Sigmoid colon (tissue), 7 donors: ENCODE results near the gene KCNH8. TPM values are rescaled to one million over a fixed set of nuclear protein-coding genes. Genes with fewer than 3 reads are reported as not detected.

ENCODE experiments used
- DNase-seq: peaks from one replicate; pipeline ENCODE4 v3.0.0-alpha.2; 2019
- H3K27ac ChIP-seq, 4 donors: fragments of 200-600 bp; sonication (generic); one replicate each; pipeline ENCODE4 v1.5.1; 2016 to 2019; ENCODE audit warnings: mild to moderate bottlenecking in 1 of 4
- H3K27me3 ChIP-seq, 3 donors: fragments of 200-600 bp; sonication (generic); one replicate each; pipeline ENCODE4 v1.5.1; 2019; ENCODE audit warnings: mild to moderate bottlenecking in 1 of 3
- H3K36me3 ChIP-seq, 4 donors: fragments of 200-600 bp; sonication (generic); one replicate each; pipeline ENCODE4 v1.5.1; 2016 to 2019
- H3K4me1 ChIP-seq, 4 donors: fragments of 200-600 bp; sonication (generic); one replicate each; pipeline ENCODE4 v1.5.1; 2017 to 2019
- H3K4me3 ChIP-seq, 4 donors: fragments of 200-600 bp; sonication (generic); one replicate each; pipeline ENCODE4 v1.5.1; 2017 to 2019; ENCODE audit warnings: mild to moderate bottlenecking in 2 of 4, moderate library complexity in 1 of 4
- H3K9me3 ChIP-seq, 4 donors: fragments of 200-600 bp in 3 of 4; sonication (generic) in 3 of 4; one replicate each; pipeline versions ENCODE4 v1.5.1 to v1.6.1; 2013 to 2019
- CTCF ChIP-seq, 4 experiments: fragments of 450-650 bp in 3 of 4; fragments of 200-600 bp in 1 of 4; IDR thresholded peaks; one replicate each; pipeline ENCODE4 v1.5.1; 2016 to 2019; ENCODE audit warnings: antibody characterized with exemption in 4 of 4, mild to moderate bottlenecking in 3 of 4, moderate library complexity in 2 of 4
- EP300 ChIP-seq, 4 donors: sonication (generic); formaldehyde crosslinking; IDR thresholded peaks; one replicate each; pipeline ENCODE4 v1.6.1; 2017; ENCODE audit warnings: antibody characterized with exemption in 4 of 4
- POLR2A ChIP-seq, 2 donors: fragments of 450-650 bp; IDR thresholded peaks; one replicate each; pipeline ENCODE4 v1.6.1; 2016; ENCODE audit warnings: antibody characterized with exemption in 2 of 2, mild to moderate bottlenecking in 2 of 2, moderate library complexity in 2 of 2
- POLR2AphosphoS5 ChIP-seq, 4 donors: sonication (generic); formaldehyde crosslinking; IDR thresholded peaks; one replicate each; pipeline ENCODE4 v1.6.1; 2017; ENCODE audit warnings: antibody characterized with exemption in 4 of 4
- WGBS, 2 donors: extraction: QIAGEN DNeasy Blood & Tissue Kit; methylation state at CpG; one replicate each; pipeline ENCODE4 v1.1.7; 2013; 5-methylcytosine and 5-hydroxymethylcytosine counted together
- intact Hi-C: fragments of 100-400 bp; cut with DNase I; formaldehyde crosslinking; loops from one replicate; pipeline ENCODE4 v1.15.1; 2023
- polyA plus RNA-seq, 3 donors: library from polyadenylated mRNA; stranded (reverse); fragments of 200-250 nt; gene quantifications; one replicate each; pipeline ENCODE4 v1.2.3, GENCODE V29; 2013
- total RNA-seq, 4 donors: library from RNA; depleted of rRNA; stranded (reverse); fragments of >200 nt; gene quantifications; one replicate each; pipeline ENCODE4 v1.1.0, GENCODE V29; 2016
- donor health status: healthy with polysubstance abuse.
- donor health status: Bipolar disorder and iron deficiency.
- donor health status: healthy.

Gene KCNH8
- total and polyA plus RNA-seq, 7 donors, result 0.23 to 1.1 (median 0.66) TPM

- intact Hi-C loops, result no loop called here
- no peak for DNase-seq
- Histone ChIP-seq H3K4me1 (no peaks in the 10 kb centered on the region), H3K9me3 (no peaks in the 10 kb centered on the region), H3K27ac (no peak overlapping the region), H3K36me3 (no peaks in the 10 kb centered on the region), H3K27me3 (no peaks in the 10 kb centered on the region), H3K4me3 (no peak overlapping the region)
- 76 to 86% methylated on average over 6 of the region's 6 CpGs for WGBS, 2 donors
- TF ChIP-seq CTCF (IDR thresholded peaks at IDR 0.05), result no peak
- TF ChIP-seq POLR2A (IDR thresholded peaks at IDR 0.05), result no peak
- TF ChIP-seq EP300 (IDR thresholded peaks at IDR 0.05), result no peak
- TF ChIP-seq POLR2AphosphoS5 (IDR thresholded peaks at IDR 0.05), result no peak
These were observed 185.8 kb downstream of the KCNH8 start for GRCh38 chr3:19334120-19334519.

- Histone ChIP-seq H3K4me1 (no peaks in the 10 kb centered on the region), H3K4me3 (no peak overlapping the region), H3K27ac (no peak overlapping the region), H3K36me3 (no peaks in the 10 kb centered on the region), H3K27me3 (no peaks in the 10 kb centered on the region), H3K9me3 (no peaks in the 10 kb centered on the region)
- 83 to 85% methylated on average over 1 of the region's 1 CpG for WGBS, 2 donors
- no peak for DNase-seq
- intact Hi-C loops, result no loop called here
- TF ChIP-seq POLR2A (IDR thresholded peaks at IDR 0.05) (no peak), CTCF (IDR thresholded peaks at IDR 0.05) (no peak), POLR2AphosphoS5 (IDR thresholded peaks at IDR 0.05) (no peak), EP300 (IDR thresholded peaks at IDR 0.05) (no peak)
These were observed 190.5 kb downstream of the KCNH8 start for GRCh38 chr3:19338769-19339168.

- Histone ChIP-seq H3K27me3 (no peaks in the 10 kb centered on the region), H3K9me3 (no peaks in the 10 kb centered on the region), H3K4me1 (no peaks in the 10 kb centered on the region), H3K36me3 (no peaks in the 10 kb centered on the region), H3K27ac (no peak overlapping the region), H3K4me3 (no peak overlapping the region)
- WGBS, 2 donors, result 67 to 90% methylated on average over 5 of the region's 5 CpGs
- no peak for DNase-seq
- no peak for TF ChIP-seq POLR2A (IDR thresholded peaks at IDR 0.05)
- no peak for TF ChIP-seq POLR2AphosphoS5 (IDR thresholded peaks at IDR 0.05)
- no peak for TF ChIP-seq EP300 (IDR thresholded peaks at IDR 0.05)
- no peak for TF ChIP-seq CTCF (IDR thresholded peaks at IDR 0.05)
- intact Hi-C loops, result no loop called here
These were observed 194.1 kb downstream of the KCNH8 start for GRCh38 chr3:19342389-19342788.

GRCh38 chr3:19346759-19347158 is 198.4 kb downstream of the KCNH8 start:
- WGBS, 2 donors, result 48 to 77% methylated on average over 1 of the region's 1 CpG
- no peak for DNase-seq
- Histone ChIP-seq H3K36me3 (no peaks in the 10 kb centered on the region), H3K4me3 (no peak overlapping the region), H3K27ac (no peak overlapping the region), H3K4me1 (no peaks in the 10 kb centered on the region), H3K27me3 (no peaks in the 10 kb centered on the region), H3K9me3 (no peaks in the 10 kb centered on the region)
- intact Hi-C loops, result no loop called here
- TF ChIP-seq CTCF (IDR thresholded peaks at IDR 0.05), result no peak
- TF ChIP-seq POLR2AphosphoS5 (IDR thresholded peaks at IDR 0.05), result no peak
- no peak for TF ChIP-seq EP300 (IDR thresholded peaks at IDR 0.05)
- no peak for TF ChIP-seq POLR2A (IDR thresholded peaks at IDR 0.05)

GRCh38 chr3:19347671-19348070 is 199.4 kb downstream of the KCNH8 start:
- Histone ChIP-seq H3K27ac (no peak overlapping the region), H3K9me3 (no peaks in the 10 kb centered on the region), H3K4me3 (no peak overlapping the region), H3K27me3 (no peaks in the 10 kb centered on the region), H3K4me1 (no peaks in the 10 kb centered on the region), H3K36me3 (no peaks in the 10 kb centered on the region)
- intact Hi-C loops, result loop anchor here (2.0 kb wide), 1 partner anchor 519 kb away; no protein-coding TSS in a partner anchor
- WGBS, 2 donors, result 14 to 25% methylated on average over 7 of the region's 7 CpGs
- TF ChIP-seq POLR2A (IDR thresholded peaks at IDR 0.05) (no peak), POLR2AphosphoS5 (IDR thresholded peaks at IDR 0.05) (no peak), CTCF (IDR thresholded peaks at IDR 0.05) (no peak), EP300 (IDR thresholded peaks at IDR 0.05) (no peak)
- DNase-seq, result no peak
